HepG2 (cell line): ENCODE data around the gene ADIPOR2. TPM values are rescaled to one million over a fixed set of nuclear protein-coding genes. Genes with fewer than 3 reads are reported as not detected.
A peak's percentile ranks its signal among the peaks of the same experiment; 100 is the strongest.

ENCODE experiments used
- ATAC-seq: fragments of 200-7000 bp; cut with Tn5 transposase; 3 replicates; pipeline ENCODE4 v1.9.1; 2020; ENCODE audit warnings: mild to moderate bottlenecking, moderate library complexity
- BruUV-seq: library from RNA; stranded (reverse); fragments of 400-500 nt; replicated peaks from 2 replicates; lab custom pipeline; 2021; lab: Mats Ljungman, UMichigan
- CTCF ChIA-PET: fragments of 300-600 bp; formaldehyde crosslinking; extraction: SDS; loops from one replicate; lab custom pipeline; 2021; ENCODE audit warnings: low total read pairs, inconsistent platforms, low intra/inter-chr PET ratio; lab: Yijun Ruan, JAX
- POLR2A ChIA-PET: fragments of 350-600 bp; sonication (Branson Sonifier 250); formaldehyde crosslinking; loops from one replicate; lab custom pipeline; 2020; ENCODE audit warnings: antibody characterized with exemption, inconsistent platforms; lab: Yijun Ruan, JAX
- DNase-seq: peaks from one replicate; pipeline ENCODE4 v3.0.0-alpha.2; 2015; ENCODE audit warnings: low spot score
- FAIRE-seq: peaks from 3 replicates; lab custom pipeline; 2011; peaks lifted over from hg19 to GRCh38; lab: Jason Lieb, UNC
- H2AFZ ChIP-seq: one replicate; pipeline ENCODE4 v1.6.1; 2011; ENCODE audit warnings: low read length, inconsistent platforms
- H3K27ac ChIP-seq: fragments of 300-600 bp; 3 replicates; pipeline ENCODE4 v1.8.0; 2011; ENCODE audit warnings: mixed run types, mild to moderate bottlenecking, mixed read lengths, low read length, inconsistent platforms; ENCODE audit not compliant: insufficient read depth; ENCODE audit errors: extremely low read length
- H3K27me3 ChIP-seq, 2 experiments: fragments of 200-600 bp in 1 of 2; 2 replicates in 1 of 2; 3 replicates in 1 of 2; pipeline versions ENCODE4 v1.6.0 to v1.8.0; 2011; ENCODE audit warnings: low read length in 2 of 2, mild to moderate bottlenecking in 2 of 2, moderate library complexity in 2 of 2, inconsistent platforms in 1 of 2; ENCODE audit not compliant: insufficient read depth in 2 of 2, control insufficient read depth in 1 of 2
- H3K36me3 ChIP-seq, 2 experiments: fragments of 200-600 bp in 1 of 2; replicated peaks in 1 of 2; 2 replicates in 1 of 2; 3 replicates in 1 of 2; pipeline versions ENCODE4 v1.5.1 to v1.8.0; 2011; ENCODE audit warnings: low read length in 2 of 2, inconsistent platforms in 1 of 2; ENCODE audit not compliant: insufficient read depth in 2 of 2, control insufficient read depth in 1 of 2
- H3K4me1 ChIP-seq: 2 replicates; pipeline ENCODE4 v1.5.1; 2012; ENCODE audit warnings: low read length, inconsistent platforms; ENCODE audit not compliant: insufficient read depth
- H3K4me2 ChIP-seq: 2 replicates; pipeline ENCODE4 v1.6.0; 2011; ENCODE audit warnings: low read depth, low read length, inconsistent platforms
- H3K4me3 ChIP-seq, 3 experiments: fragments of 200-600 bp in 1 of 3; sonication (generic), shearing (Covaris generic) in 1 of 3; replicated peaks in 1 of 3; 2 replicates each; pipeline ENCODE4 v1.5.1; 2011 to 2016; ENCODE audit warnings: low read length in 3 of 3, inconsistent platforms in 2 of 3, low read depth in 2 of 3, mild to moderate bottlenecking in 2 of 3, control low read depth in 1 of 3, mixed read lengths in 1 of 3; ENCODE audit not compliant: insufficient read depth in 1 of 3
- H3K79me2 ChIP-seq: one replicate; pipeline ENCODE4 v1.6.1; 2011; ENCODE audit warnings: low read length, inconsistent platforms; ENCODE audit not compliant: insufficient read depth
- H3K9ac ChIP-seq: 2 replicates; pipeline ENCODE4 v1.6.0; 2011; ENCODE audit warnings: mild to moderate bottlenecking, low read depth, low read length, inconsistent platforms; ENCODE audit not compliant: insufficient read depth
- H3K9me3 ChIP-seq: 2 replicates; pipeline ENCODE4 v1.5.1; 2012; ENCODE audit warnings: mild to moderate bottlenecking, low read length
- H4K20me1 ChIP-seq: 2 replicates; pipeline ENCODE4 v1.6.0; 2011; ENCODE audit warnings: inconsistent platforms, mild to moderate bottlenecking, low read length, moderate library complexity; ENCODE audit not compliant: insufficient read depth
- AKNA ChIP-seq: sonication (generic); formaldehyde crosslinking; IDR thresholded peaks from 2 replicates; pipeline ENCODE4 v1.4.0; 2020; ENCODE audit warnings: missing genetic modification reagents, borderline replicate concordance
- CEBPB ChIP-seq: IDR thresholded peaks from 2 replicates; pipeline ENCODE4 v1.6.1; 2011; ENCODE audit warnings: low read depth, low read length, improper control_type of control experiment, borderline replicate concordance
- CHCHD3 ChIP-seq: sonication (generic); formaldehyde crosslinking; IDR thresholded peaks from 2 replicates; pipeline ENCODE4 v1.8.0; 2022; ENCODE audit warnings: mild to moderate bottlenecking, missing genetic modification reagents, moderate library complexity
- FOXC1 ChIP-seq: sonication (generic); formaldehyde crosslinking; IDR thresholded peaks from 2 replicates; pipeline ENCODE4 v1.8.0; 2022; ENCODE audit warnings: mild to moderate bottlenecking, missing genetic modification reagents, borderline replicate concordance
- IKZF4 ChIP-seq: sonication (generic); formaldehyde crosslinking; IDR thresholded peaks from 2 replicates; pipeline ENCODE4 v1.5.1; 2020; ENCODE audit warnings: borderline replicate concordance, mild to moderate bottlenecking, low read depth, missing genetic modification reagents; ENCODE audit errors: not compliant biosample characterization
- PAWR ChIP-seq: sonication (generic); formaldehyde crosslinking; IDR thresholded peaks from 2 replicates; pipeline ENCODE4 v1.4.0; 2020; ENCODE audit warnings: missing genetic modification reagents, mild to moderate bottlenecking, borderline replicate concordance
- PPARG ChIP-seq: conservative IDR thresholded peaks from 2 replicates; pipeline ENCODE4 v1.6.1; 2016; ENCODE audit warnings: missing biosample characterization, missing genetic modification reagents
- RBM39 ChIP-seq: fragments of 200-400 bp; formaldehyde crosslinking; IDR thresholded peaks from one replicate; pipeline ENCODE4 v1.6.1; 2018; ENCODE audit warnings: antibody characterized with exemption, mild to moderate bottlenecking, low read depth, low read length; ENCODE audit not compliant: poor library complexity, severe bottlenecking
- SMAD1 ChIP-seq: sonication (generic); formaldehyde crosslinking; IDR thresholded peaks from 2 replicates; pipeline ENCODE4 v1.4.0; 2020; ENCODE audit warnings: missing genetic modification reagents, low read depth, mild to moderate bottlenecking, borderline replicate concordance
- SMARCC2 ChIP-seq: fragments of 450-650 bp; IDR thresholded peaks from 2 replicates; pipeline ENCODE4 v1.6.1; 2017; ENCODE audit warnings: antibody characterized with exemption, mild to moderate bottlenecking
- SRY ChIP-seq: sonication (generic); formaldehyde crosslinking; IDR thresholded peaks from 2 replicates; pipeline ENCODE4 v1.8.0; 2022; ENCODE audit warnings: mild to moderate bottlenecking, missing genetic modification reagents
- YEATS4 ChIP-seq: sonication (generic); formaldehyde crosslinking; IDR thresholded peaks from 2 replicates; pipeline ENCODE4 v1.4.0; 2020; ENCODE audit warnings: missing genetic modification reagents, borderline replicate concordance
- ZBTB26 ChIP-seq: IDR thresholded peaks from 2 replicates; pipeline ENCODE4 v1.6.1; 2016; ENCODE audit warnings: missing compliant biosample characterization, missing genetic modification reagents, borderline replicate concordance
- ZBTB7B ChIP-seq: sonication (generic); formaldehyde crosslinking; IDR thresholded peaks from 2 replicates; pipeline ENCODE4 v1.4.0; 2020; ENCODE audit warnings: missing genetic modification reagents
- ZNF460 ChIP-seq: sonication (generic); formaldehyde crosslinking; IDR thresholded peaks from 2 replicates; pipeline ENCODE4 v1.5.1; 2020; ENCODE audit warnings: missing genetic modification reagents, mild to moderate bottlenecking, borderline replicate concordance
- ZNF777 ChIP-seq: sonication (generic); formaldehyde crosslinking; IDR thresholded peaks from 2 replicates; pipeline ENCODE4 v1.4.0; 2020; ENCODE audit warnings: missing genetic modification reagents
- ZSCAN31 ChIP-seq: sonication (generic); formaldehyde crosslinking; IDR thresholded peaks from 2 replicates; pipeline ENCODE4 v1.5.0; 2020; ENCODE audit warnings: low read depth, mild to moderate bottlenecking, missing genetic modification reagents
- WGBS: methylation state at CpG from one replicate; pipeline ENCODE4 v1.1.6; 2017; ENCODE audit warnings: low lambda C conversion rate; 5-methylcytosine and 5-hydroxymethylcytosine counted together
- in situ Hi-C: cut with HindIII; loops from 2 replicates; pipeline ENCODE4 v1.10.0; 2017; ENCODE audit warnings: low pct_unique_long_range_greater_than_20kb; ENCODE audit not compliant: extremely low pct_ligation_motif_present
- intact Hi-C: fragments of 100-400 bp; cut with micrococcal nuclease; formaldehyde crosslinking; loops from one replicate; pipeline ENCODE4 v1.10.0; 2022; ENCODE audit not compliant: unreplicated experiment
- polyA plus RNA-seq, 8 experiments: library from polyadenylated mRNA; depleted of rRNA in 3 of 8; stranded (reverse) in 7 of 8; unstranded in 1 of 8; fragments of >200 nt; fragmentation: Illumina TruSeq in 4 of 8; extraction: Trizol in 4 of 8; gene quantifications; 2 replicates each; pipeline versions ENCODE4 v1.2.1 to v1.2.3, GENCODE V29; 2011 to 2016; ENCODE audit warnings: low read depth in 4 of 8, missing spikeins in 1 of 8, mixed read lengths in 1 of 8; ENCODE audit not compliant: insufficient read depth in 1 of 8
- total RNA-seq, 5 experiments: library from RNA; depleted of rRNA; stranded (reverse); fragments of >200 nt; fragmentation: Illumina TruSeq; extraction: Trizol; gene quantifications; 2 replicates each; pipeline ENCODE4 v1.2.3, GENCODE V29; 2016; ENCODE audit warnings: low read depth in 1 of 5

ADIPOR2 gene
- total and polyA plus RNA-seq, 2 of the 13 experiments (the other 11 are each of a cell fraction or from before 2014, with no cell fraction given), result 35.2 to 52.2 TPM

- no TSS peak for BruUV-seq
- Histone ChIP-seq H3K9ac (peak overlapping the region; percentile 52), H4K20me1 (no peaks in the 10 kb centered on the region), H3K4me2 (peak overlapping the region; percentile 80), H3K9me3 (no peaks in the 10 kb centered on the region), H3K36me3 (no peaks in the 10 kb centered on the region), H3K27me3 (no peaks in the 10 kb centered on the region), H3K4me3 (peak overlapping the region; percentile 50 to 73 (median 56); a peak in 4 of 6 replicates), H2AFZ (no peak overlapping the region), H3K4me1 (peaks cover 54% of the 10 kb centered on the region), H3K27ac (peak overlapping the region; percentile 69), H3K79me2 (no peaks in the 10 kb centered on the region)
- intact Hi-C loops, result loop anchor here (10.0 kb wide), 1 partner anchor 103 kb away; no protein-coding TSS in a partner anchor
- whole genome bisulfite sequencing, result 4% methylated on average over 22 of the region's 69 CpGs
- in situ Hi-C loops, result no loop called here
- POLR2A ChIA-PET, result interaction anchor here (0.8 to 3.5 kb wide), 10 partner anchors 8 to 332 kb away, joined by 3 to 37 read pairs (median 3); partner anchors contain the start of gene ADIPOR2
- no peak for FAIRE-seq
- peak; percentile 91 for ATAC-seq
- CTCF ChIA-PET, result no interaction called here
- DNase-seq, result peak; percentile 81
- TF ChIP-seq PPARG (CRISPR knock-in tag), result 0 out of 2 replicates have a peak, but pooled peaks have one; percentile 17
- peak; percentile 37; the same call in 1 of the 2 replicates for TF ChIP-seq ZNF777 (CRISPR knock-in tag)
- no peak for TF ChIP-seq IKZF4 (CRISPR knock-in tag)
- TF ChIP-seq CEBPB, result no peak
- no peak for TF ChIP-seq ZNF460 (CRISPR knock-in tag)
- no peak for TF ChIP-seq ZSCAN31
- 0 out of 2 replicates have a peak, but pooled peaks have one; percentile 19 for TF ChIP-seq ZBTB26 (CRISPR knock-in tag)
- TF ChIP-seq SMARCC2, result no peak
- no peak; the same call in 1 of the 2 replicates for TF ChIP-seq YEATS4 (CRISPR knock-in tag)
- TF ChIP-seq CHCHD3, result 0 out of 2 replicates have a peak, but pooled peaks have one; percentile 43
- no peak for TF ChIP-seq SRY
- no peak for TF ChIP-seq FOXC1 (CRISPR knock-in tag)
- no peak for TF ChIP-seq SMAD1 (CRISPR knock-in tag)
- TF ChIP-seq PAWR (CRISPR knock-in tag), result no peak
- TF ChIP-seq ZBTB7B (CRISPR knock-in tag), result peak; percentile 79
- TF ChIP-seq AKNA (CRISPR knock-in tag), result no peak
- TF ChIP-seq RBM39, result no peak
Observed at GRCh38 chr12:1661553-1662335, 29.1 kb upstream of the ADIPOR2 start.
